GM21737 (cell line): ENCODE results near the gene TFR2.

Experiments
- ATAC-seq: cut with Tn5 transposase; IDR thresholded peaks from one replicate; pipeline ENCODE4 v1.9.1; 2021; ENCODE audit warnings: mild to moderate bottlenecking, moderate library complexity; ENCODE audit not compliant: unreplicated experiment

TFR2 gene

DNA sequence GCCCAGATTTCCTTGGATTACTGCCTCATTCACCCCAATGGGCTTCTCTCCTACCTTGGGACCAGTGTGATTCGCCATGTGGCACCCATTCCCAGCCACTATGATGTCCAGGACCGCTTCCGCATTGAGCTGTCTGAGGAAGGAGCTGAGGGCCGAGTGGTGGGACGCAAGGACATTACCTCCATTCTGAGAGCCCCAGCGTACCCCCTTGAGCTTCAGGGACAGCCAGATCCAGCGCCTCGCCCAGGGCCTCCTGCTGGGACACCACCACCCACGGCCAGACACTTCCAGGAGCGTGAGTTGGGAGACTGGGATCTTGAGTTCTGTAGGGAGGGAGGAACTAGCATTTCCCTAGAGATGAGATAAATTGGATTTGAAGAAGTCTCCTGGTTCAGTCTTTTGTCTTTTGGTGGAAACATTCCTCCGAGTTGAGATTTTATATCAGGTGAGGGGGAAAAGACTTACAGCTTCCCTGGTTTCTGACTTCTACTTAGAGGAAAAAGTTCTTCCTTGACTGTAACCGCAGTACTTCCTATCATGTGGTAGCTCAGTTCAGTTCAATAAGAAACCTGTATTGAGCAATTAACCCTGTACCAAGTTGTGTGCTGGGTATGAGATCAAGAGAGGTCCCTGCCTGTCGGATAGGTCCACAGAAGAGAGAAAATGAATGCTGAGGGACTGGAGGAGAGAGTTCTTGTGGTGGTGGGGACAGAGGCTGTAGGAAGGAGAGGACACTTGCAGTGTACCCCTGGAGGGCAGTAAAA is 27.8 kb downstream of the TFR2 start:
- no peak for ATAC-seq

DNA sequence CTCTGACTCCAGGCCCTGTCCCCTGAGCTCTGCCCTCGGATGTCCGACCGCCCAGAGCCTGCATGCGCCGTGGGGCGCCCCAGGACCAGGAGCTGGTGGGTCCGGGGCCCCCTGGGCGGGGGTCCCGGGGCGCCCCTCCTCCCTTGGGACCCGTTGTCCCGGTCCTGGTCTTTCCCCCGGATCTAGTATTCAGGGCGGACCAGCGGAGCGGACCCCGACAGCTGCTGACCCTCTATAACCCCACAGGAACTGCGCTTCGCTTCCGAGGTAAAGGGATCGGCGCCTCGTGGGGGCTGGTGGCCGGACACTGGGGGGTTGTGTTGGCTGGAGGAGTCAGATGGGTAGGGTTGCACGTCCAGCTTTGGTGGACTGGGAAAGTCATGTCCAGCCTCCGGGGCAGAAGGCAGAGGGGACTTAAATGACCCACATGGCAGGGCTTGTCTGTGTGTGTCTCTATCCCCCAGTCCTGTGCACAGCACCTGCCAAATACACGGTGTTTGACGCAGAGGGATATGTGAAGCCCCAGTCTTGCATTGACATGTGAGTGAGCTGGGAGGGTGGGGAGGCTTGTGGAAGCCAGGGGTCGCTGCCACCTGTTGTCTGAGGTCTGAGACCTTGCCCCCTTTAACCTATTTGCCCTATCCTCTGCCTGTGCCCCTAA is 28.5 kb downstream of the TFR2 start:
- ATAC-seq, result peak; percentile 4

DNA sequence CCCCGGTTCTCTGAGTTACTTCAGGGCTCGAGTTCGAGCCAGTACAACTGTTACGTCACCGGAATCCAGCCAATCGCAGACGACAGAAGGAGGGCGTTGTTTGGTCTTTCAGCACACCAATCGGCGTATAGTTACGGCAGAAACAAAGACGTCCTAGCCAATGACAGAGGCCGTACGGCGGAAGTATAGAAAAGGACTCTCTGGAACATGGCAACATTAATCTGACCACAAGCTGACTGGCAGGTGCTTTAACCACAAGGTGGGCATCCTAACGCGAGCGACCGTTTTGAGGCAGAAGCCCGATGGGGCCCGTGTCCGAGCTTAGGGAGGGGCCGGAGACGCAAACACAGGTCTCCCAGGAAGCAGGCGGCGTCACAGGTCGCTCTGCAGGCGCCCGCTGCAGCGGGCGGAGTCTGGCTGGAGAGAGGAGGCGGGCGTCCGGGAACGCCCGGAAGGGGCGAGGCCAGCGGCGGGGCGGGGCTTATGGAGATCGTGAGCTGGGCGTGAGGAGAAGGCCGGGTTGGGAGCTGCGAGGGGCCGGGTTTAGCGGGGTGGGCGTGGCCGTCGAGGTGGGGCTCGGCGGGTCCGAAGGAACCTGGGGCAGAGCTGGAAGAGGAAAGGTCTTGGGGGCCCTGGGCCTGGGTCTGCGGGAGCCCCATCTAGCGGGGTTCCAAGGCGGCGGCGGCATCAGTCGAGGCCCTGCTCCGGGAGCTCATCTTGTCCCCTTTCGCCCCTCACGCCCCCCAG is 29.2 kb downstream of the TFR2 start, which contains the start of gene MOSPD3:
Gene MOSPD3, plus strand, starts transcription at position 558 of the 747 bp plus-strand sequence. CDS start 252 bp downstream, outside the sequence.
- peak; percentile 92 for ATAC-seq

DNA sequence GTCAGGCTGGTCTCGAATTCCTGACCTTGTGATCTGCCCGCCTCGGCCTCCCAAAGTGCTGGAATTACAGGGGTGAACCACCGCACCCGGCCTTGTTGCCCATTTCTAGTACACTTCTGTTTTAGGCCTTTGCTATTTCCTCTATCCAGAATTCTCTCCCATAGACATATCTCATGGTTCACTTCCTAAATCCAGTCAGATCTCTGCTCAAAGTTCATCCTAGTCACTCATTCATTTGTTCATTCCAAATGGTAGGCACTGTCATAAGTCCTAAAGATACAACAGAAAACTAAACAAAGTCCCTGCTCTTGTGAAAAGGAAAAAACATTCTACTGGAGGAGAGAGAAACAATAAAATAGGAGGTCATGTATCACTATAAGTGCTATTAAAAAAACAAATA is 31.4 kb downstream of the TFR2 start:
- ATAC-seq, result no peak

DNA sequence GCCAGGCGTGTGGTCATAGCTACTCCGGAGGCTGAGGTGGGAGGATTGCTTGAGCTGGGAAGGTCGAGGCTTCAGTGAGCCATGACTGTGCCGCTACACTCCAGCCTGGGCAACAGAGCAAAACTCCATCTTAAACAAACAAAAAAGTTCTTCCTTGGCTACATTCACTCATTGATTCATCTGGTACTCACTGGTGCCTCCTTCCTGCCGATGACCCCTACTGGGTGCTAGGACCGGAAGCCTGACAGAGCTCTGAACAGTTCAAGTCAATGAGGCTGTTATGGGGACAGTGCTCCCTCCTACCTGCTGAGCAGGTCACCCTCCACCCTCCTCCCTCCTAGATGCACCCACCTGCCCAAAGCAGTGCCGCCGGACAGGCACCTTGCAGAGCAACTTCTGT is 34.2 kb downstream of the TFR2 start:
- ATAC-seq, result no peak

DNA sequence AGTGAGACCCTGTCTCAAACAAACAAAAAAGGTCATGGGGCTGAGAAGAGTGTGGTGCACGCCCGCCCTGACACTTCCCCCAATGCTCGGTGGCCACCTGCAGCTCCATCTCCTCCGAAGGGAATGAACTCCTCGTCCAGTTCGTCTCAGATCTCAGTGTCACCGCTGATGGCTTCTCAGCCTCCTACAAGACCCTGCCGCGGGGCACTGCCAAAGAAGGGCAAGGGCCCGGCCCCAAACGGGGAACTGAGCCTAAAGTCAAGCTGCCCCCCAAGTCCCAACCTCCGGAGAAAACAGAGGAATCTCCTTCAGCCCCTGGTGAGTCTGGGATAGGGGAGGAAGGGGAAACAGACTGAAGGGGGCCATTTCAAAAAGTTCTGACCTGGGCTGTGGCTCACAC is 35.0 kb downstream of the TFR2 start:
- no peak for ATAC-seq

DNA sequence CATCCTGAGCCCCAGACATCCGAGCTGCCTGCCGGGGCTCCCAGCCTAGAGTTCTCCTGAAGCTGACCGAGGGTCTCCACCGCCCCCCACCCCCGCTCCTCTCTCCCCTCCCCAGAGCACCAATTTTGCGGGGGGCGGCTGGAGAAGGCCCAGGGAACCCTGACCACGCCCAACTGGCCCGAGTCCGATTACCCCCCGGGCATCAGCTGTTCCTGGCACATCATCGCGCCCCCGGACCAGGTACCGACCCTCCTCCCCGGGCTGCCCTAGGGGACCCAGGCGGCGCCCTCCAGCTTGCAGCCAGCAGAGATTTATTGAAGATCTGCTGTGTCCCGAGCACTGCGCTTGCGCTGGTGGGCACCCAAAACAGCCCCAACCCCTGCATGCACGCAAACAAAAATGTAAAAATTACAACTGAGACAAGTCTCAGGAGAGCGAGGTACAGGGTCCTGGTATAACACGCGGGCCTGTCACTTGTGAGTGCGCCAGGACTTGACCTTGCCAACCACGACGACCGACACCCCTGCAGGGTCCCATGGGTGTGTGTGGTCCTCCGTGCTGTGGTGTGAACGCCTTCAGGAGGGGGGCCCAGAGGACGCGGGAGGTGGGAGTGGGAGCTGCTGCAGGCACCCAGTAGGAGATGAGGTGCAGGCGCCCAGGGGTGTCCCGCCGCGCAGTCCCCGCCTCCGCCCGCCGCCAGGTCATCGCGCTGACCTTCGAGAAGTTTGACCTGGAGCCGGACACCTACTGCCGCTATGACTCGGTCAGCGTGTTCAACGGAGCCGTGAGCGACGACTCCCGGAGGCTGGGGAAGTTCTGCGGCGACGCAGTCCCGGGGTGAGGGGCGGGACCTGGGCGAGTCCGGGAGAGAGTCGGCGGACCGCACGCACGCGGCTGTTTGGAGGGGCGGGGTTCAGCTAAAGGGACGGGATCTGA is 36.1 kb downstream of the TFR2 start:
- ATAC-seq, result no peak

DNA sequence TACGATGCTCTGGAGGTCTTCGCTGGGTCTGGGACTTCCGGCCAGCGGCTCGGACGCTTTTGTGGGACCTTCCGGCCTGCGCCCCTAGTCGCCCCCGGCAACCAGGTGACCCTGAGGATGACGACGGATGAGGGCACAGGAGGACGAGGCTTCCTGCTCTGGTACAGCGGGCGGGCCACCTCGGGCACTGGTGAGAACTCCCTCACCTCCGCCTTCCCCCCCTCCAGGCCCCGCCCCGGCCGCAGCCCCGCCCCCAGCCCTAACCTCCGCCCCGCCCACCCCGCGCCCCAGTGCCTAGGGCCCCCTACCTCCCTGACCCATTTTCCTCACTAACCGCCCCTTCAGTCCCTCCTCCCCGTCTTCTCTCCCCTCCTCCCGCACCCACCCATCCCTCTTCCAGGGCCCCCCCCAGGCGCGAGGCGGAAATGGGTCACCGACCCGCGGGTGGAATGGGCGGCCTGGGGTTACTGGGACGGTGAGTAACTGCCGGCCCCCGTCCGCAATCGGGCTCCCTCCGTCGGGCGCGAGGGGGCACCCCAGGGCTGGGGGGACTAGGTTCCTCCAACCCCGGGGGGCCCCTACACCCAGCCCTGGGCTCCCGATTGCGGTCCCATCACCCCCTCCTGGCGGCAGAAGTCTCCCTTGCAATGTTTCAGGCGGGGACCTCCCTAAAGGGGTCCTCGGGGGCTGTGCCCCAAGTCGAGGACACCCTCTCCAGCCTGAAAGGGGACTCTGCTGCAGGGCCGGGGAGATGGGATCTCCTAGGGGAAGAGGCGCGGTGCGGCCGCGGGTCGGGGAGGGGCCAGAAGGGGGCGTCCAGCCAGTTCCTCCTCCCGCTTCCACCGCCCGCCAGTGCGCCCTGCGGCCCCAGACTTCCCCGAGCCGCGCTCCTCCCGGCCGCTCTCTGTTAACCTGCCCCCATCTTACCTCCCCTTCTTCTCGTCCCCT is 37.0 kb downstream of the TFR2 start:
- peak; percentile 46 for ATAC-seq

DNA sequence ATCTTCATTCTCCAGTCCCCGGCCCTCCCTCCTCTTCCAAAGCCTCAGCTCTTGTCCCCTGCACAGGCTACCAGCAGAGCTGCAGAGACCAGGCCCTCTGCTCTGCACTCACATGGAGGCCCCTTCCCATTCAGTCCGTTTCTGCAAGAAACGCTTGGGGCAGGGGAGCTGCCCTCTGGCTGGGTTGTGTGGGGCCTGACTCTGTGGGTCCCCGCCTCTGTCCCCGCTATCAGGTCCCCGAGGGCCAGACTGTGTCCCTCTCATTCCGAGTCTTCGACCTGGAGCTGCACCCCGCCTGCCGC is 37.7 kb downstream of the TFR2 start:
- no peak for ATAC-seq

DNA sequence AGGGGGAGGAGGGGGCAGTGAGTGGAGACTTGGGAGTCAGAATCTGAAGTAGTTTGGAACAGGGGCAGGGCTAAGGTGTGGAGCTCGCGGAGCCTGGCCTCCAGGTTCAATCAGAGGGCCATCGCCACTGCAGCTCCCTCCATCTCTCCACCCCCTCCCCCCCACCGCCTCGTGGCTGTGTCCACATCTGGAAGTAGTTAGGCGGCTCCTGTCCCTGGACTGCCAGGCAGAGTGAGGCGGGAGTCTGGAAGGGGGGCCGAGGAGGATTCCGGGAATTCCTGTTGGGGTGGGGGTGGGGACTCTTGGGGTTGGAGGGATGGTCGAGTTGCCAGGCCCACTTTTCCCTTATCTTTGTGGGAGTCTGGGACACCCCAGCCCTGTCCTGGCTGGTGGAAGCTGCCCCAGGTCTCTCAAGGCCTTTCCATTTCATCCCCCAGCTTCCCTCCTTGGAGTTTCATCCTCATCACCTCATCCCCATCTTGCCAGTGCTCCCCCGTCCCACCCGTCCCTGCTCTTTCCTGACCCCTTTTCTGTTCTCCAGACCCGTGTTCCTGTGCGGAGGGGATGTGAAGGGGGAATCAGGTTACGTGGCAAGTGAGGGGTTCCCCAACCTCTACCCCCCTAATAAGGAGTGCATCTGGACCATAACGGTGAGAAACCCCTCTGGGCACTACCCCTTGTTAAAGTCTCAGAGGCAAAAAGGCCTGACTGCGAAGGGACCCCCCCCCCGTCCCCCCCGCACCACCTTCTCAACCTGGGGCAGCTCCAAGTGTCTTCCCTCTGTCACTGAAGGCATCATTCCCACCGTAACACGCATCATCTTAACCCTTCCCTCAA is 38.2 kb downstream of the TFR2 start:
- no peak for ATAC-seq

DNA sequence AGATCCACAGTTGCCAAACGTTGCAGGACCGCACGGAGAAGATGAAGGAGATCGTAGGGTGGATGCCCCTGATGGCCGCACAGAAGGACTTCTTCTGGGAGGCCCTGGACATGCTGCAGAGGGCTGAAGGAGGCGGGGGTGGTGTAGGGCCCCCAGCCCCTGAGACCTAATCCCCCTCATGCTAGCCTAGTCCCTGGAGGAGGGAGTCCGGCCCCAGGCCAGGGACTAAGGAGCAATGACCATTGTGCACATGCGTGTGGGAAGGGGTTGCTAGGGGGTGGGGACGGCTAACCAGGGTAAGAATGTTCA is 40.7 kb downstream of the TFR2 start:
- no peak for ATAC-seq

DNA sequence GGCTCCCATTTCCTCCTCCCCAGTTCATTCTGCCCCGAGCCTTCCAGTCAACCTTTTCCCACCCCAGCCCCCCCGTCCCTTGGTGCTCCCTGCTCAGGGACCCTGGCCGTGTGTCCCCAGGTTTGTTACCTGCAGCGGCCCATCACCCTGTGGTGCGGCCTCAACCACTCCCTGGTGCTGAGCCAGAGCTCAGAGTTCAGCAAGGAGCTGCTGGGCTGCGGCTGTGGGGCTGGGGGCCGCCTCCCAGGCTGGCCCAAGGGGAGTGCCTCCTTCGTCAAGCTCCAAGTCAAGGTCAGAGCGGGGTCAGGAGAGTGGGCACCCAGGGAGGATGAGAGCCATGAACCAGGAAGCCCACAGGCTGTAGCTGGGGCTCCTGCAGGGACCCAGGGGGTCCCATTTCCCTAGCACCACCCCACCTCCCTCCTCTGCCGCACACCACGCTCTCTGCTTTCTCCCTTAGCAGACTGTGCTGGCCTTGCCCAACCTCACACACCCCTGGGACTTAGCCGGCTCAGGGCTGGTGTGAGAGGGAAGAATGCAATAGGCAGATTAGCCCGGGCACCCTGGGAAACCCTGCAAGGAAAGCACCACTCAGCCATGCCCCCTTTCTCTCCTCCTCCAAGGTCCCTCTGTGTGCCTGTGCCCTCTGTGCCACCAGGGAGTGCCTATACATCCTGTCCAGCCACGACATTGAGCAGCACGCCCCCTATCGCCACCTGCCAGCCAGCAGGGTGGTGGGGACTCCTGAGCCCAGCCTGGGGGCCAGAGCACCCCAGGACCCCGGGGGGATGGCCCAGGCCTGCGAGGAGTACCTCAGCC is 41.2 kb downstream of the TFR2 start:
- ATAC-seq, result no peak

DNA sequence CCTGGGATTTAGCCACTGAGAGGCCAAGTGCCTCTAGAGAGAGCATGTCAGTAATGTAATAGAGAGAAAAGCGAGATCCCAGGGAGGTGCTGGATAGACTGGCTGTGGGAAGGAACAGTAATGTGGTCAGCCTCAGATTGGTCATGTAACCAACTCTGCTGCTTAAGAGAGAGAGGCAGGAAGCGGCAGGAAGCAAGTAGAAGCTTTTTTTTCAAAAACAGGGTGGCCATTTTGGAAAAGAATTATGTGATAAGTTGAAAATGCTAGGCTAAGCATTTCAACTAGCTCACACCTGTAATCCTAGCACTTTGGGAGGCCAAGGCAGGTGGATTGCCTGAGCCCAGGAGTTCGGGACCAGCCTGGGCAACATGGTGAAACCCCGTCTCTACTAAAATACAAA is 42.9 kb downstream of the TFR2 start:
- no peak for ATAC-seq

DNA sequence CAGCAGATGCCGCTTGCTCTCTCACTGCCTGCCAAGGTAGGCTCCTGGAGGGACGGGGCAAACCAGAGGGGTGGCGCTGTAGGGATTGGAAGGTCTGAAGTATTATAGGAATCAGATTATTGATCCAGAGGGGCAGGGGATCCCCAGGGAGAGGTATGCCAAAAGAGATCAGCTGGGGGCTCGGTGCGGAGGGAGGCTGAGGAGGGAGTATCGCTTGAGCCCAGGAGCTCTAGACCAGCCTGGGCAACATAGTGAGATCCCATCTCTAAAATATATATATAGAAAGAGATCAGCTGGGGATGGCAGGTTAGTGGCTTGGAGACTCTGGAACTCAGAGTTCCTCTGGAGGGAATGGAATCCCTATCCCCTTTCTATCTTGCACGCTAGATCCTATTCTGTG is 46.2 kb downstream of the TFR2 start:
- ATAC-seq, result no peak

DNA sequence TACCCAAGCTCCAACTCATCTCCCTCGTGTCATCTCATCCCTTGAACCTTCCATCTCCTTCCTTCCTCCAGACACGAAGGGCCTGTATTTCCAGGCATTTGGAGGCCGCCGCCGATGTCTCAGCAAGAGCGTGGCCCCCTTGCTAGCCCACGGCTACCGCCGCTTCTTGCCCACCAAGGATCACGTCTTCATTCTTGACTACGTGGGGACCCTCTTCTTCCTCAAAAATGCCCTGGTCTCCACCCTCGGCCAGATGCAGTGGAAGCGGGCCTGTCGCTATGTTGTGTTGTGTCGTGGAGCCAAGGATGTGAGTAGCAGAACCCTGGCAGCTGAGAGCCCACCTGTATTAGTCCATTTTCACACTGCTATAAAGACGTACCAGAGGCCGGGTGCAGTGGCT is 49.8 kb downstream of the TFR2 start:
- no peak for ATAC-seq

DNA sequence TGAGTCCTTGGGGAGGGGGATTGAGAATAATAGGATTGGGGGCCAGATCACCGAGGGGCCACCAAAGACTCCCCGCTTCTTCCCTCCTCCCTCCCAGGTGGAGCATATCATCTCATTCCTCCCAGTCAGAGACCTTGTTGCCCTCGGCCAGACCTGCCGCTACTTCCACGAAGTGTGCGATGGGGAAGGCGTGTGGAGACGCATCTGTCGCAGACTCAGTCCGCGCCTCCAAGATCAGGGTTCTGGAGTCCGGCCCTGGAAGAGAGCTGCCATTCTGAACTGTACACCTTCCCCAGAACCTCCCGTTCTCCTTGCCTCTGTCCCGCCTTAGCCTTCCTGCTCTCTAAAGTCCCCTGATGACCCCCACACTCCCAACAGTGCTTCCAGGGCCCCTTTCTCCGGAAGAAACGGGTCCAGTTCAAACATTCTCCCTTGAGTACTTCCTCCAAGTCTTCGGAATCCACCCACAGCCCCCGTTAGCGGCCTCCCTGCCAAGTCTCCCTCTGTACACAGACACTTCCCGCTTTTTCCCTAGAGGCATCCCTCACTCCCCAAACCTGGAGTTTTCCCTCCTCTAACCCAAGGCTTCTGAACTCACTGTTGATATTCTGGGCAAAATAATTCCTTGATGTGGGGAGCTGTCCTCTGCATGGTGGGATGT is 51.1 kb downstream of the TFR2 start:
- ATAC-seq, result no peak

DNA sequence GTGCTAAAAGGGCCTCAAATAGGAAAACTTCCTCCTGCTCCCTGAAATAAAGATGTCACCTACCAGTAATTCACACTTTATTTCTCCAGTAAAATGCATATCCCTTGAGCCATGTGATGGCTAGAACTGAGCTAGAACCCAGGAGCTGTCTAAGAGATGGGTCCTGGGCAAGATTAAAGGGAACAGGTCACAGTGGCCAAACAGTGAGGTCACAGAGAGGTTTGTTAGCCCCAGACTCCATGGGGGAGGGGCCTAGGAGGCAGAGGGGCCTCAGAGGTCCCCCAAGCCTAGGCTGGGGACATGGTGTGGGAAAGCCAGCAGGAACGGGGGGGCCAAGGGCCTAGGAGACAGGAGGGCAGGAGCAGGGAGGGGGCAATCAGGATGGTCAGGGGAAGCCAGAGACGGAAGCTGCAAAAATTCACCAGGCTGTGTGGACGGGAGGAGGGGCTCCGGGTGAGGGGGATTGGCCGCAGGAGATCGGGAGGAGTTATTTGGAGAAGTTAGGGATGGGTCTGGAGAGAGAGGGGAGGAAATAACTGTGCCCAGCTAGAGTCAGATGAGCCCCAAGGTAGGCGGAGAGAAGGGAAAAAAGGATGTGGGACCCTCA is 51.9 kb downstream of the TFR2 start:
- no peak for ATAC-seq
